NCI-H526 (cell line): ENCODE measurements around the gene KIF5A.
A peak's percentile ranks its signal among the peaks of the same experiment; 100 is the strongest.
"Not testable (repeated sequence)": the region's sequence is repeated elsewhere in the genome, so short reads cannot be mapped to it uniquely, and the experiment has no call there.

Experiments used
- DNase-seq, 2 experiments: peaks; one replicate each; lab custom pipeline; 2025; lab: John Stamatoyannopoulos, UW

Gene KIF5A

DNA sequence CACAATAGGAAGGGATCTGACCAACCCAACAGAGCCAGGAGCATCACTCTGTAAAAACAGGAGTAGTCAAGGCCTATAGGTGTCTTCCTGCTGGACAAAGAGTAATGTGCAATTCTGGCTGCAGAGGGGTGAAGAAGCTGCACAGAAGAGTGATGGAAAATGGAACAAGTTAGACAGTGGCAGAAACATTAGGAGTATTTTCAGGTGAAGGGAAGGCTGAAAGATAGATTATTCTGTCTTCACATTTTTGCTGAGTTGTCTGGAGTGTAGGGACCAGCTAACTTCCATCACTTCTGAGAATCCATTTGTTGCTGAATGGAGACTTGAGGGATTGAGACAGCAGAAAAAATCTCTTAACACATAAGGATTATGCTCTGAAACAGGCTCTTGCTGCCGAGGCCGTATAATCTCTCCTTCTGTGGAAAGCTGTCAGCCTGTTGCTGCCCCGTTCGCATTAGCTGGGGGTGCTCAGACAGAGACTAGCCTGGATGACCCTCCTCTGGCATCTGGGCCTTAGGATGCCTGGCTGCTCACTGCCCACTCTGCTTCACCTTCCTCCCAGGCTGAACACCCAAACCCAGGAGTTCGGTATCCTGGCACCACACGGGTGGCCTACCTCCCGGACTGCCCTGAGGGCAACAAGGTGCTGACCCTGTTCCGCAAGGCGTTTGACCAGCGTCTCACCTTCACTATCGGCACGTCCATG, 58.3 kb downstream of the KIF5A start:
- no peak for DNase-seq

DNA sequence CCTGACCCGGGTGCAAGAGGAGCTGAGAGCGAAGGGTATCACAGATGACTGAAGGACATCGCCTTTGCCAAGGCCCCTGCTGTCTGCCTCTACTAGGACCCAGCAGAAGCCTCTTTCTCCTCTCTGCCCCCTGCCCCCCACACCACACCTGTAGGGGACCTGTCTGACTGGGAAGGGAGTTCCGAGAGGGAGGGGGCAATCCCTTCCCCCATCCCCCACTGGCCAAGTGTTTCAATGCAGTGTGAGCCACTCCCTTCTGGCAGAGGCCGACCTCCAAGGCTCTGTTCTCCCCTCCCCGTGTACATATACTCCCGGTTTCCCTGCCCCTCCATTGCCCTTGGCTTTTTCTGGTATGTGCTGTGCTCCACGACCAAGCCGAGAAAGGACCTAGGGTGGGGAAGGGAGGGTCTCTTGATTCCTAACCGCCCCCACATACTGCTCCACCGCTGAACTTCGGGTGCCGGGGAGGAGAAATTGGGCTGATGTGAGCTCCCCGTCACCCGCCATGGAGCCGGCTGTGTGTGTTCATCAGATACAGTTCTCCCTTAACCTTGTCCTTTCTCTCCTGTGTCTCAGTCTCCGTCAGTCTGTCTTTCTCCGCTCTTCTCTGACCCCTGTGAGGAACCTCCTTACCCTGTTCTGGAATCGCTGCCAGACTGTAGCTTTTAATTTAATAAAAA, 59.4 kb downstream of the KIF5A start:
- DNase-seq, result no peak

DNA sequence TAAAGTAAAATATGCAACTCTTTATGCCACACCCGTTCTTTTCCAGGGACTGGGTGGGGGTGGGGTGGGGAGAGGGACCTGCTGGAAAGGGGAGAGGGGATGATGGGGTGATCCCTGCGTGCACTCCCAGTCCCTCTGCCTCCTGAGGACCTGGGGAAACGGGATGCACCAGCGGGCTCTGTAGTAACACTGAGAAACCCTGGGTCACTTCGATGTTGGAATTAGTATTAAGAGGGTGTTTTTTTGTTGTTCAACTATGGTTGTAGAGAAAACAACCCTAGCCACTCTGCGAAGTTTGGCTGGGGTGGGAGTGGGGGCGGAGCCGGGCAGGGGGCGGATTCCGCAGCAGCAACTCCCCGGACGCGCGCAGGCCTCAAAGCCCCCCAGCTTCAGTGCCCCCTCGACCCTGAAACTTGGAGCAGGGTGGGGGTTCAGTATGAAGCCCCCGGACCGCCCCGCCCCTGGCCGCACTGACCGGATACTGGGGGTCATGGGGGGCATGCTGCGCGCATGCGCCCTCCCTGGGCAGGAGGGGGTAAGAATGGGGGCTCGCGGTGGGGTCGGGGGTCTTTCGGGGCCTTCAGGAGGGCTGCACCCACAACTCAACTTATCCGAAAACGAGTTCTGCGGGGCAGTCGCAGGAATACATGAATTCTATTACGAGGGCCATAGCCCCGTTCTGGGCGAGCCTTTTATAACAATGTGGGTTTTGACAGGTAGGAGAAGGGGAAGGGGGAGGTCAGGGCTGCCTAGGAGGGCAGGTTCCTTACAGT, 60.1 kb downstream of the KIF5A start:
- no peak for DNase-seq

GRCh38 chr12:57610554-57611107, 60.8 kb downstream of the KIF5A start:
- peak in 1 of 2 experiments; percentile 35 for DNase-seq

DNA sequence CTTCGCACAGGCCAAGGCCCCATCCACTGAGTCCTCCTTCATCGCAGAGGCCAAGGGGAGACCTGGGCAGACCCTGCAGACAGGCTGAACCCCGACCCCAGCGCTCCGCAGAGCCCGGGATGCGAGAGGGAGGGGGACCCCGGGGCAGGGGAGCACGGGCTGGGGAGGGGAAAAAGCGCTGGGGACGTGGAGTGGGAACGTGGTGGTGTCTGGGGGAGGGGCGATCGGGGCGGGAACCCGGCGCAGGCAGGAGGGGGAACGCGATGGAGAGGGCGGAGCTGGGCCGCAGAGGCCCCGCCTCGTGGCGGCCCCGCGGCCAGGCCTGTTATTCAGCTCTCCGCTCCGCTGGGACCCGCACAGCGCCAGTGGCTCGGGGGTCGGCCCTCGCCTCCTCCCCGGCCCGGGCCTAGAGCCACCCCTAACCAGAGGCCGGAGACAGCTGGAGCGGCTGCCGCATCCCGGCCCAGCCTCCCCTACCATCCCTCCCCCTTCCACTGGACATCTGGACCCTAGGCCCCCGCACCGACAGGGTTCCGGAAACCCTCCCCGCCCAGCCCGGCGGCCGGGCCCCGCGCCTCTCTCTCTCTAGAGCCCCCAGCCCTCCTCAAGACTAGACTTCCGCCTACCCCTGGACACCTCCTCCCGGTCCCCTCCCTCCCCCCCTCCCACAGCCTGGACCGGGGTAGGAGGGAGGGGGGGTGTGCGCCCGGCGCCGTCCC, 61.4 kb downstream of the KIF5A start, which contains the start of gene ARHGEF25:
TSS of gene ARHGEF25 (plus strand) at position 328 of the 719 bp plus-strand sequence. CDS start 460 bp downstream, outside the sequence.
- DNase-seq, result peak in 1 of 2 experiments; percentile 73

DNA sequence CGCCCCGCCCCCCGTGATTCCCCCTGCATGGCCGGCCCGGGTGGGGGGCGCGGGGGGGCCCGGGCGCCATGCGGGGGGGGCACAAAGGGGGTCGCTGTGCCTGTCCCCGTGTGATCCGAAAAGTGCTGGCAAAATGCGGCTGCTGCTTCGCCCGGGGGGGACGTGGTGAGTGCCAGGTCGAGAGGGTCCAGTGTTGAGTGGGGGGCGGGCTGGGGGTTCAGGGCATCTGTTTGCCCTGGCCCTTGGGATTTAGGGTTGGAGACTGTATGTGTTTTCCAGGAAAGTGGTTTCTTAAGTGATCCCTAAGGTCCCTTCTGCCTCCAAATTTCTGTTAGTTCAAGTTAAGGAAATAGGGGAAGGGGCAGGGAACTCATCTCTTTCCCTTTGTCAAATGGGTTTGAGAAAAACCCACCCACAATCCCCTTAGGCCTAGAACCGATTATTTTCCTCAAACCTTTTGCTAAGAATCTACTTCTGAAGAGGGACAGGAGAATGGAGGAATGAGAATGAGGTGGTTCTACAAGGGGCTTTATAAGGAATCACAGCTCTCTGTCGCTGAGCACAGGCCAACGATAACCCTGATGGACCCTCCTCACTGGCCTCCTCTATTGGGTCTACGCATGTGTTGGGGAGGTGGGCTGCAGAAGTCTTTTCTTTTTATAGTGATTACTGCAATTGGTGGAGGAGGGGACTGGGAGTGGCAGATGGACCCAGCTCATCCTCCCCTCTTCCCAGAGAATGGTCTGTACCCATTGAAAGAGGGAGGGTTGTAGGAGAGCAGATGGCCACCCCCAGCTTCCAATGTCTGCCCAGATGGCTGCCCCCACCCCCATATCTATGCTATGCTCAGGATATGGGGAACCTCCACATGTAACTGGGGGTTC, 62.2 kb downstream of the KIF5A start:
- DNase-seq, result no peak

DNA sequence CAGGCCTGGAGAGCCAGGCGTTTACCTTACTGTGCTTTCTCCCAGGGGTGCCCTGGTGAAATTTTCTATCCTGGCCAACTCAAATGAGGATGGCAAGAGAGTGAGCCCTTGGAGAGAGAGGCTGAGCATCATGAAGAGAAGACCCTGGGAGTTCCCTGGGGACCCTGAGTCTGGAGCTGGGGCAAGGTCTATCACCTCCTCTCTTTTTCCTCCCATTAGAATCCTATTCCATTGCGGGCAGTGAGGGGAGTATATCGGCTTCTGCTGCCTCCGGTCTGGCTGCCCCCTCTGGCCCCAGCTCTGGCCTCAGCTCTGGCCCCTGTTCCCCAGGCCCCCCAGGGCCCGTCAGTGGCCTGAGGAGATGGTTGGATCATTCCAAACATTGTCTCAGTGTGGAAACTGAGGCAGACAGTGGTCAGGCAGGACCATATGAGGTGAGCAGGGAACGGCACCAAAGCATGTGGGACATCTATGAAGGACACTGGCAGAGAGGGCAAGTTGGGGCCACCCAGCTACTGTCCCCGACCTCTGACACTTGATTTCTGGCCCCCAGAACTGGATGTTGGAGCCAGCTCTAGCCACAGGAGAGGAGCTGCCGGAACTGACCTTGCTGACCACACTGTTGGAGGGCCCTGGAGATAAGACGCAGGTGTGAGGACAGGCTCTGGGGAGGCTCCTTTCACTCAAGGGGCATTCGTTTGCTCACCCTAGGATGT, 63.0 kb downstream of the KIF5A start:
- no peak for DNase-seq

DNA sequence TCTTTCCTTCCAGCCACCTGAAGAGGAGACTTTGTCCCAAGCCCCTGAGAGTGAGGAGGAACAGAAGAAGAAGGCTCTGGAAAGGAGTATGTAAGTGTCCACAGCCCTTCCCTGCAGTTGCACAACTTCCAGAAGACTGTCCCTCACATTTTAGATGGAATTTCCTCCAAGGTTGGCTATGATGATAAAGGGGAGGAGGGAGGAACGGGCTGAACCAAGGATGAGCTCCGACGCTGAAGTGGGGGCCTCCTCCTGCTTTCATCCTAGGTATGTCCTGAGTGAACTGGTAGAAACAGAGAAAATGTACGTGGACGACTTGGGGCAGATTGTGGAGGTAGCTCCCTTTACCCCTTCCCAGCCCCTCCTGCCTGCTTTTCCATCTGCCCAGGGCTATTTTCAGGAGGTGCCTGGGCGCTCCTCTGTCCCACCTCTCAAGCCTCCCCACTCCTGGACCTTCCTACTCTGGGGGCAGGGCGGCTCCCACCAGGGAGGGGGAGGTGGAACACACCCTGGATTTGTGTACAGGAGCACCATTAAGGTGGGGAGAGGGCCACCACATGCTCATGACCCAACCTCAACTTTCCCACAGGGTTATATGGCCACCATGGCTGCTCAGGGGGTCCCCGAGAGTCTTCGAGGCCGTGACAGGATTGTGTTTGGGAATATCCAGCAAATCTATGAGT, 63.7 kb downstream of the KIF5A start:
- DNase-seq, result no peak

- DNase-seq, result peak in 1 of 2 experiments; percentile 13
These were observed 64.5 kb downstream of the KIF5A start for GRCh38 chr12:57614178-57614947.

- DNase-seq, result no peak
These were observed 65.2 kb downstream of the KIF5A start for GRCh38 chr12:57614948-57615500.

GRCh38 chr12:57615637-57616036, 65.8 kb downstream of the KIF5A start:
- no peak for DNase-seq

DNA sequence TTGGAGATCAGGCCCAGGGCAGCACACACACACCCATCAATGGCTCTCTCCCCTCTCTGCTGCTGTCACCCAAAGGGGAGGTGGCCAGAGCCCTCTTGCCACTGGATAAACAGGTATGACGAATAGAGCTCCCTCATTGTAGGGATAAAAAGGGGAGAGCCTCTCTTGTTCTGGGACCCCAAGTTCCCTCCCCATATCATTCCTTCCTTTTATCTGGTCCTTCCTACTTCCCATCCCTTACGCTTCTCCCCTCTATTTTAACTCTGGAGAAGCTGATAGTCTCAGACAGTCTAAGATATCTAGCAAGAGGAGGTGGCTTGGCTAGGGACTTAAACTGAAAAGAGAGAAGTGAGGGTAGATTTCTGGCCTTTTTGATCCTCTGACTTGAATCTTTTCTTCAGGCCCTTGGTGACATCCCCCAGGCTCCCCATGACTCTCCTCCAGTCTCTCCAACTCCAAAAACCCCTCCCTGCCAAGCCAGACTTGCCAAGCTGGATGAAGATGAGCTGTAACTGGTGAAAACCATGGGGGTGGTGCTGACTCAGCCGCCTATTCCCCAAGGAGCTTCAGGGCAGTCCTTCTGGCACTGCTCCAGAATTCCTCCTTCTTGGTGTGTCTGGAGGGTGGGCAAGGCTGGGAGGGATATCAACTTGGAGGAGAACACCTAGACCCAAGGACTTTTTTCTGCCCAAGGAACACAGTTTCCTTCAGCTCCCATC, 66.7 kb downstream of the KIF5A start:
- no peak for DNase-seq

DNA sequence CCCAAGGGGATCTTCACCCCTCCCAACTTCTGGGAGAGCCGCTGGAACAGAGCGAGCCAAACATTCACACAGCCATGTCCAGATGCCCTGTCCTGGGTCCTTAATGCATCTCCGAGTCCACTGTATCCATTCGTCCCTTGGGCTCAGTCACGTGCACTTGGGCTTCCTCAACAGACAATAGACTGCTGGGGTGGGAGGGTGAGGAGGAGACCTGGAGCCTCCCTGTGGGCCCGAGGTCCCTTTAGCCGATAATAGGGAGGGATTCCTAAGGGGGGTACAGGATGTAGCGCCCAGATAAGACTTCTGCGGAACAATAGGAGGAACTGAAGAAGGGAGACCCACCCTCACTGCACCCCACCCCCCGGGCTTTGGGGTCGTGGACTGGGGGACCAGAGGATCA, 68.1 kb downstream of the KIF5A start:
- no peak for DNase-seq

DNA sequence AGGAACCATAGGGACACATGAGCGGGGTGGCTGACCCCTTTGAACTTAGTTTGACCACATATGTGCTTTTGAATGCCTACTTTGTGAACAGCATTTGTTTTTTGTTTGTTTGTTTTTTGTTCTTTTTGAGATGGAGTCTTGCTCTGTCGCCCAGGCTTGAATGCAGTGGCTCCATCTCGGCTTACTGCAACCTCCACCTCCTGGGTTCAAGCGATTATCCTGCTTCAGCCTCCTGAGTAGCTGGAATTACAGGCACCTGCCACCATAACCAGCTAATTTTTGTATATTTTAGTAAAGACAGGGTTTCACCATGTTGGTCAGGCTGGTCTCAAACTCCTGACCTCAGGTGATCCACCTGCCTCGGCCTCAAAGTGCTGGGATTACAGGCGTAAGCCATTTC, 68.6 kb downstream of the KIF5A start:
- DNase-seq, result not testable (repeated sequence)

GRCh38 chr12:57618966-57619433, 69.2 kb downstream of the KIF5A start:
- DNase-seq, result no peak

GRCh38 chr12:57619434-57620244, 69.8 kb downstream of the KIF5A start:
- peak in 1 of 2 experiments; percentile 28 for DNase-seq
